DND-41 (cell line): ENCODE data around the gene COL4A5.

ENCODE experiments used
- ATAC-seq: fragments of 200-7000 bp; cut with Tn5 transposase; 3 replicates; pipeline ENCODE4 v1.9.1; 2021; ENCODE audit warnings: low read depth; ENCODE audit not compliant: insufficient read depth
- DNase-seq: peaks from one replicate; pipeline ENCODE4 v3.0.0-alpha.2; 2020
- H2AFZ ChIP-seq: 2 replicates; pipeline ENCODE4 v1.6.0; 2012; ENCODE audit warnings: low read depth, low read length
- H3K27ac ChIP-seq: 2 replicates; pipeline ENCODE4 v1.5.1; 2012; ENCODE audit warnings: low read length, inconsistent platforms
- H3K27me3 ChIP-seq: fragments of 200-600 bp; sonication (generic); 2 replicates; pipeline ENCODE4 v1.6.0; 2012; ENCODE audit warnings: low read length, mild to moderate bottlenecking, inconsistent platforms; ENCODE audit not compliant: insufficient read depth, poor library complexity
- H3K36me3 ChIP-seq: 2 replicates; pipeline ENCODE4 v1.5.1; 2012; ENCODE audit warnings: low read length, inconsistent platforms; ENCODE audit not compliant: insufficient read depth
- H3K4me1 ChIP-seq: 2 replicates; pipeline ENCODE4 v1.5.1; 2012; ENCODE audit warnings: mild to moderate bottlenecking, low read length; ENCODE audit not compliant: insufficient read depth
- H3K4me2 ChIP-seq: 2 replicates; pipeline ENCODE4 v1.6.0; 2012; ENCODE audit warnings: mild to moderate bottlenecking, moderate library complexity, low read length, inconsistent platforms; ENCODE audit not compliant: insufficient read depth
- H3K4me3 ChIP-seq, 2 experiments: fragments of 200-600 bp in 1 of 2; shearing (Covaris generic) in 1 of 2; 2 replicates each; pipeline ENCODE4 v1.5.1; 2012 to 2016; ENCODE audit warnings: inconsistent platforms in 2 of 2, low read length in 2 of 2, mild to moderate bottlenecking in 2 of 2, low read depth in 1 of 2, moderate library complexity in 1 of 2
- H3K79me2 ChIP-seq: 2 replicates; pipeline ENCODE4 v1.6.0; 2012; ENCODE audit warnings: low read length, inconsistent platforms; ENCODE audit not compliant: insufficient read depth
- H3K9ac ChIP-seq: 2 replicates; pipeline ENCODE4 v1.6.0; 2012; ENCODE audit warnings: low read depth, mild to moderate bottlenecking, inconsistent platforms, low read length, moderate library complexity
- H3K9me3 ChIP-seq: 2 replicates; pipeline ENCODE4 v1.5.1; 2012; ENCODE audit warnings: low read length, moderate library complexity, mild to moderate bottlenecking, inconsistent platforms; ENCODE audit not compliant: insufficient read depth, severe bottlenecking
- H4K20me1 ChIP-seq: 2 replicates; pipeline ENCODE4 v1.6.0; 2012; ENCODE audit warnings: low read length; ENCODE audit not compliant: insufficient read depth
- EZH2 ChIP-seq: IDR thresholded peaks from 3 replicates; pipeline ENCODE4 v1.6.1; 2012; ENCODE audit warnings: borderline replicate concordance, low read depth, mild to moderate bottlenecking, moderate library complexity, low read length, inconsistent platforms; ENCODE audit not compliant: severe bottlenecking
- TF ChIP-seq, protein P1 (sequence below): IDR thresholded peaks from 2 replicates; pipeline ENCODE4 v1.5.1; 2012; ENCODE audit warnings: borderline replicate concordance, low read length, moderate library complexity, mild to moderate bottlenecking; ENCODE audit not compliant: poor library complexity, severe bottlenecking; ENCODE audit errors: extremely low read depth

COL4A5 gene

DNA sequence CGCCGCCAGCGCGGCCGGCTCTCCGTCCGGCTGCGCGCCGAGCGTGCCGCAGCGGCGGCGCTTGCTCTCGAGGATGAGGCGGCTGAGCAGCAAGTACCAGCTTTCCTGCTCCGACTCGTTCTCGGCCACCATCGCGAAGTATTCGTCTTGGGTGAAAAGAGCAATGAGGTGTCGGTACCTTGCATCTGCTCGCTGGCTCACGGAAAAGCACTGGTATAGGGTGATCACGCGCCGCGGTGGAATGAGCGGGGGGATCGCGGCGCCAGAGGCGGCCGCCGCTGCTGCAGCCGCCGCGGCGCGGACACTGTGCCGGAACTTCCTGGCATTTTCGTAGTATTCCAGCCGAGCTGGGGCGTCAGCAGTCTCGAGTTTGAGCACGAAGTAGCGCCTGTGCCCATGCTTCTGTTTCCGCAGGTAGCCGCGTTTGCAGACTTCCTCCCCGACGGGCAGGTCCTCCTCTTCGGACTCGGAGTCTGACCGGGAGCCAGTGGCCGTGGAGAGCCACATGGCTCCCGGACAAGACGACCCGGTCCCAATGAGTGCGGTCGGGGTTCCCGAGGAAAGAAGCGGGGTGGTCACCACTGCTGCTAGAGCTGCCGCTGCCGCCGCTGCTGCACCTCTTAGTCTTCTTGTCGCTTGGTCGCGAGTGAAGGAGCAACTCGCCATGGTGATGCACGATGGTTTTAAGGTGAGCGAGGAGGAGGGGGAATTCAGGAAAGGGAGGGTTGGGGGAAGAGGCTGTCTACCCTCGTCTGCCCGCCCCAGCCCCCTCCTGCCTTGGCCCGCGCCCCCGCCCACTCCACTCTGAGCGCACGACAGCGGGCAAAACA is 296.3 kb downstream of the COL4A5 start:
- Histone ChIP-seq H3K36me3 (no peaks in the 10 kb centered on the region), H3K27ac (no peak overlapping the region), H2AFZ (no peak overlapping the region), H3K9ac (no peak overlapping the region), H3K4me1 (no peaks in the 10 kb centered on the region), H3K27me3 (no peaks in the 10 kb centered on the region), H3K4me2 (no peak overlapping the region), H3K9me3 (no peaks in the 10 kb centered on the region), H3K79me2 (no peaks in the 10 kb centered on the region), H3K4me3 (no peak overlapping the region), H4K20me1 (no peaks in the 10 kb centered on the region)
- TF ChIP-seq, protein P1, sequence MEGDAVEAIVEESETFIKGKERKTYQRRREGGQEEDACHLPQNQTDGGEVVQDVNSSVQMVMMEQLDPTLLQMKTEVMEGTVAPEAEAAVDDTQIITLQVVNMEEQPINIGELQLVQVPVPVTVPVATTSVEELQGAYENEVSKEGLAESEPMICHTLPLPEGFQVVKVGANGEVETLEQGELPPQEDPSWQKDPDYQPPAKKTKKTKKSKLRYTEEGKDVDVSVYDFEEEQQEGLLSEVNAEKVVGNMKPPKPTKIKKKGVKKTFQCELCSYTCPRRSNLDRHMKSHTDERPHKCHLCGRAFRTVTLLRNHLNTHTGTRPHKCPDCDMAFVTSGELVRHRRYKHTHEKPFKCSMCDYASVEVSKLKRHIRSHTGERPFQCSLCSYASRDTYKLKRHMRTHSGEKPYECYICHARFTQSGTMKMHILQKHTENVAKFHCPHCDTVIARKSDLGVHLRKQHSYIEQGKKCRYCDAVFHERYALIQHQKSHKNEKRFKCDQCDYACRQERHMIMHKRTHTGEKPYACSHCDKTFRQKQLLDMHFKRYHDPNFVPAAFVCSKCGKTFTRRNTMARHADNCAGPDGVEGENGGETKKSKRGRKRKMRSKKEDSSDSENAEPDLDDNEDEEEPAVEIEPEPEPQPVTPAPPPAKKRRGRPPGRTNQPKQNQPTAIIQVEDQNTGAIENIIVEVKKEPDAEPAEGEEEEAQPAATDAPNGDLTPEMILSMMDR: no peak
- no peak for TF ChIP-seq EZH2
- ATAC-seq (no peak), DNase-seq (no peak)

DNA sequence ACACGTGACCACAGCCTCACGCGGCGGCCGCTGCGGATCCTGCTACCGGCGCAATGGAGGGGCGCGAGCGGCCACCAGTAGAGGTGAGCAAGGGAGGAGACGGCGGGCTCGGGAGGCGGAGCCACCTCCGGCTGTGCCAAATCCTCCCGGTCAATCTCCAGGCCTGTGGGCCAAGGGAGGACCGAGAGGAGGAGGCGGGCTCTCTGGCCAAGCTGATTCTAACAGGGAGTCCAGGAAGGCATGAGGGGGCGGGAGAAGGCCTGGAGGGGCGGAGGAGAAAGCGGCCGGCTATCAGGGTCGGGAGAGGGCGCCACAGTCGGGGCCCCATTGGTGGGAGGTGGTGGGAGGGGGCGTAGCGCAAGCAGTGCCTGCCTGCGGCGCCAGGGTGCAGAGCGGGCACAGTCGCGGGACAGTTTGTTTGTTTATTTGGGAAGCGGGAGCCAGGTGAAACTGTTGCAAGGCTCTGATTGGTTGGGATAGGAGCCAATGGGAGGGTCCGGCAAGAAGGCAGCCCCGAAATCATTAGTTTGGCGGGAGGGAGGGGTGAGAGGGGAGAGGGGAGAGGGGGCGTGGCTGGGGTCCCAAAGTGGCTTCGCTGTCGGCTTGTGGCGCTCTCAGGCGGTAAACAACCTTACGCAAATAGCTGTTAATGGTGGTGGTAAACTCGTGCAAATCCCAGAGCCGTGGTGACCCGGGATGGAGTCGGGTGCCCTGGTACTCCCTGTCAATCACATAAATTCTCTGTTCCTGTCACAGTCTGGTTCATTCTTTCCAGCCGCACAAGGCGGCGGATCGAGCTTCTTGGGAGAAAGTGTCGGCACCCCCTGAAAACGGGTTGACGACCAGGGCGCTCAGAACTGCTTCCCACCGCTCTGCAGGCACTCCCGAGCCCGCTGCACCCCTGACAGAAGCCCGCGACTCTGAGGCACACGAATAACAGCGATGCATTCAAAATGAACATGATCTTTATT is 297.2 kb downstream of the COL4A5 start, which contains the start of gene IRS4:
IRS4 (minus strand) TSS at position 55 of the 971 bp plus-strand sequence.
- H3K9ac ChIP-seq: no peak within 1 kb of the TSS
- H3K4me3 ChIP-seq: no peak within 1 kb of the TSS
- no peaks in the 10 kb centered on the region for H3K79me2 ChIP-seq
- H4K20me1 ChIP-seq: no peaks in the 10 kb centered on the region
- no peak for DNase-seq
- no peaks in the 10 kb centered on the region for H3K36me3 ChIP-seq
- no peaks in the 10 kb centered on the region for H3K9me3 ChIP-seq
- H3K27me3 ChIP-seq: no peaks in the 10 kb centered on the region
- H3K27ac ChIP-seq: no peak within 1 kb of the TSS
- H3K4me2 ChIP-seq: no peak within 1 kb of the TSS
- H3K4me1 ChIP-seq: no peaks in the 10 kb centered on the region
- no peak within 1 kb of the TSS for H2AFZ ChIP-seq
- TF ChIP-seq EZH2: no peak
- TF ChIP-seq, protein P1: no peak
- no peak for ATAC-seq

DNA sequence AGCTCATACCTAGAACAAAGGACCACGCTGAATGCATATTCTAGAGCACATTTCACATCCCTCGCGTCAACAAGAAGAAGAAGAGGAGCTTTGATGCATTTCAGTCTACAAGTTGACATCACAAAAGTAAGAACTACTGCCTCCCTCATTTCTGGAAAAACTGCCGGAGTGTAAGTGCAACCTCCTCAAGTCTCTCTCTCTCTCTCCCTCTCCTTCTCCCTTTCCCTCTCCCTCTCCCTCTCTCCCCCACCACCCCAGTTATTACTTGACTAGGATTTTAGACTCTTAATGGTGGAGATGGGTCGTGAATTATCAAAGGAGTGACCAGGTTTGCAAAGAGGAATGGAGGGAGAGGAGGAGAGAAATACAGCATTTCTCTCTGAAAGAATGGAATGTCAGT is 298.1 kb downstream of the COL4A5 start:
- no peak for ATAC-seq
- H3K9ac ChIP-seq: no peak overlapping the region
- no peak overlapping the region for H3K27ac ChIP-seq
- H3K9me3 ChIP-seq: no peaks in the 10 kb centered on the region
- DNase-seq: no peak
- H3K79me2 ChIP-seq: no peaks in the 10 kb centered on the region
- H2AFZ ChIP-seq: no peak overlapping the region
- no peak overlapping the region for H3K4me3 ChIP-seq
- H3K4me2 ChIP-seq: no peak overlapping the region
- H4K20me1 ChIP-seq: no peaks in the 10 kb centered on the region
- no peaks in the 10 kb centered on the region for H3K27me3 ChIP-seq
- TF ChIP-seq EZH2: no peak
- TF ChIP-seq, protein P1: no peak
- H3K36me3 ChIP-seq: no peaks in the 10 kb centered on the region
- no peaks in the 10 kb centered on the region for H3K4me1 ChIP-seq
